OCI-LY3 (cell line): Measurements from ENCODE around the gene NDUFA9.

Experiments
- H2AFZ ChIP-seq: fragments of 200-600, 300-600 bp; shearing (Covaris generic); 2 replicates; pipeline ENCODE4 v1.6.0; 2014; ENCODE audit warnings: antibody characterized with exemption, low read depth, low read length
- H3K27ac ChIP-seq: fragments of 200-600, 300-600 bp; sonication (generic); 2 replicates; pipeline ENCODE4 v1.5.1; 2014; ENCODE audit warnings: mild to moderate bottlenecking, low read length, moderate library complexity, mixed read lengths
- H3K27me3 ChIP-seq: fragments of 200-600, 300-600 bp; sonication (generic); 2 replicates; pipeline ENCODE4 v1.6.1; 2014; ENCODE audit warnings: low read depth, low read length, mixed read lengths
- H3K36me3 ChIP-seq: fragments of 200-600, 300-600 bp; sonication (generic); replicated peaks from 2 replicates; pipeline ENCODE3; 2014; ENCODE audit warnings: low read depth, low read length, mixed read lengths
- H3K4me1 ChIP-seq: fragments of 300-600, 200-600 bp; sonication (generic); 2 replicates; pipeline ENCODE4 v1.6.1; 2014; ENCODE audit warnings: low read length, mixed read lengths
- H3K4me2 ChIP-seq: fragments of 200-600, 300-600 bp; sonication (generic); 2 replicates; pipeline ENCODE4 v1.6.1; 2014; ENCODE audit warnings: low read length, mixed read lengths
- H3K4me3 ChIP-seq: fragments of 300-600, 200-600 bp; sonication (generic); 2 replicates; pipeline ENCODE4 v1.5.1; 2014; ENCODE audit warnings: antibody characterized with exemption, mild to moderate bottlenecking, low read length, moderate library complexity
- H3K79me2 ChIP-seq: fragments of 300-600, 200-600 bp; shearing (Covaris generic); 2 replicates; pipeline ENCODE4 v1.6.1; 2014; ENCODE audit warnings: mild to moderate bottlenecking, low read length, mixed read lengths
- H3K9ac ChIP-seq: fragments of 300-600, 200-600 bp; shearing (Covaris generic); 2 replicates; pipeline ENCODE4 v1.6.0; 2014; ENCODE audit warnings: mild to moderate bottlenecking, low read length, moderate library complexity
- H3K9me3 ChIP-seq: fragments of 200-600, 300-600 bp; shearing (Covaris generic); 2 replicates; pipeline ENCODE4 v1.6.1; 2014; ENCODE audit warnings: low read length, mixed read lengths; ENCODE audit not compliant: insufficient read depth
- H4K20me1 ChIP-seq: fragments of 200-600, 300-600 bp; sonication (generic); 2 replicates; pipeline ENCODE4 v1.6.1; 2016; ENCODE audit warnings: low read length, mixed read lengths; ENCODE audit not compliant: insufficient read depth
- CTCF ChIP-seq: fragments of 200-600, 300-600 bp; sonication (generic); IDR thresholded peaks from 2 replicates; pipeline ENCODE4 v1.5.1; 2014; ENCODE audit warnings: antibody characterized with exemption, low read length, low read depth
- EZH2phosphoT487 ChIP-seq: fragments of 200-600 bp; shearing (Covaris generic); IDR thresholded peaks from 2 replicates; pipeline ENCODE4 v1.6.1; 2018; ENCODE audit warnings: antibody characterized with exemption, mixed run types, low read depth

The NDUFA9 gene

GRCh38 chr12:4679711-4680110 is 30.8 kb downstream of the NDUFA9 start:
- no peaks in the 10 kb centered on the region for H4K20me1 ChIP-seq
- H3K4me2 ChIP-seq: no peak overlapping the region
- no peak overlapping the region for H3K9ac ChIP-seq
- no peak overlapping the region for H2AFZ ChIP-seq
- no peaks in the 10 kb centered on the region for H3K9me3 ChIP-seq
- no peak for TF ChIP-seq CTCF
- TF ChIP-seq EZH2phosphoT487: no peak
- H3K79me2 ChIP-seq: no peaks in the 10 kb centered on the region
- H3K27me3 ChIP-seq: no peaks in the 10 kb centered on the region
- H3K4me1 ChIP-seq: no peaks in the 10 kb centered on the region
- H3K4me3 ChIP-seq: no peak overlapping the region
- no peak overlapping the region for H3K27ac ChIP-seq
- H3K36me3 ChIP-seq: peaks cover 13% of the 10 kb centered on the region

DNA sequence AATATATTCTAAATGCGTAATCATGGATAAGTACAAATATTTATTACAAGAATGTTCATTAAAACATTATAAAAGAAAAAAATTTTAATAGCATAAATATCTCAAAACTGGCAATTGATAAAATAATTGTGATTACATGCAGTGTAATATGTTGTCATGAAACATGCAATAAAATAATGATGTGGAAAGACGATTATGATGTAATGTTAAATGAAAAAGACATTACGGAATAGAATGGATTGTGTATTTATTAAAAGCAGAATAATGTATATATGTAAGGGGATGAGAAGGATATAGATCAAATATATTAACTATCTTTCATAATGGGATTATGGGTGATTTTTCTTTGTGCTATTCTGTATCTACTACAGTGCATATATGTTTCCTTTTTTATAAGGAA is 32.8 kb downstream of the NDUFA9 start:
- Histone ChIP-seq H3K27ac (no peak overlapping the region), H3K36me3 (peaks cover 28% of the 10 kb centered on the region), H2AFZ (no peak overlapping the region), H3K9ac (no peak overlapping the region), H3K9me3 (no peaks in the 10 kb centered on the region), H3K4me2 (no peak overlapping the region), H3K4me1 (no peaks in the 10 kb centered on the region), H4K20me1 (no peaks in the 10 kb centered on the region), H3K4me3 (no peak overlapping the region), H3K79me2 (no peaks in the 10 kb centered on the region), H3K27me3 (no peaks in the 10 kb centered on the region)
- no peak for TF ChIP-seq EZH2phosphoT487
- no peak for TF ChIP-seq CTCF

- TF ChIP-seq CTCF (no peak), EZH2phosphoT487 (no peak)
- H3K79me2 ChIP-seq: no peaks in the 10 kb centered on the region
- H2AFZ ChIP-seq: no peak overlapping the region
- H3K4me3 ChIP-seq: no peak overlapping the region
- H3K4me2 ChIP-seq: no peak overlapping the region
- H3K9me3 ChIP-seq: no peaks in the 10 kb centered on the region
- H3K27me3 ChIP-seq: no peaks in the 10 kb centered on the region
- H3K27ac ChIP-seq: no peak overlapping the region
- no peak overlapping the region for H3K9ac ChIP-seq
- peaks cover 54% of the 10 kb centered on the region for H3K36me3 ChIP-seq
- no peaks in the 10 kb centered on the region for H3K4me1 ChIP-seq
- no peaks in the 10 kb centered on the region for H4K20me1 ChIP-seq
Measured at GRCh38 chr12:4685317-4685716, 36.4 kb downstream of the NDUFA9 start.

GRCh38 chr12:4690760-4691159 is 41.8 kb downstream of the NDUFA9 start:
- peaks cover 48% of the 10 kb centered on the region for H3K36me3 ChIP-seq
- no peak for TF ChIP-seq EZH2phosphoT487

More at GRCh38 chr12:4690760-4691159, 41.8 kb downstream of the NDUFA9 start:
- H3K4me3 ChIP-seq: no peak overlapping the region
- H3K9me3 ChIP-seq: no peaks in the 10 kb centered on the region
- no peaks in the 10 kb centered on the region for H3K79me2 ChIP-seq
- no peaks in the 10 kb centered on the region for H3K27me3 ChIP-seq
- H3K4me2 ChIP-seq: no peak overlapping the region
- no peaks in the 10 kb centered on the region for H3K4me1 ChIP-seq
- no peak overlapping the region for H3K27ac ChIP-seq
- no peaks in the 10 kb centered on the region for H4K20me1 ChIP-seq
- no peak overlapping the region for H2AFZ ChIP-seq
- no peak overlapping the region for H3K9ac ChIP-seq
